Measurements from ENCODE around the gene NAGS.
A peak's percentile ranks its signal among the peaks of the same experiment; 100 is the strongest.
"Not testable (repeated sequence)": the region's sequence is repeated elsewhere in the genome, so short reads cannot be mapped to it uniquely, and the experiment has no call there.

Gene NAGS

GRCh38 chr17:44006598-44007345 lies 2.4 kb downstream of the NAGS start:
- peak overlapping the region; percentile 84 for H3K4me3 ChIP-seq (ENCODE audit: low read length)
- no peak for TF ChIP-seq ZNF274 (IDR thresholded peaks at IDR 0.05; ENCODE audit: low read depth, low read length)

GRCh38 chr17:44007346-44008204 lies 3.2 kb downstream of the NAGS start:
- peak overlapping the region; percentile 84 for H3K4me3 ChIP-seq (ENCODE audit: low read length)
- no peak for TF ChIP-seq ZNF274 (IDR thresholded peaks at IDR 0.05; ENCODE audit: low read depth, low read length)

- H3K4me3 ChIP-seq (ENCODE audit: low read length): no peak overlapping the region
- no peak for TF ChIP-seq ZNF274 (IDR thresholded peaks at IDR 0.05; ENCODE audit: low read depth, low read length)
These were observed 3.9 kb downstream of the NAGS start for GRCh38 chr17:44008205-44008909.

- no peak for TF ChIP-seq ZNF274 (IDR thresholded peaks at IDR 0.05; ENCODE audit: low read depth, low read length)
- H3K4me3 ChIP-seq (ENCODE audit: low read length): no peak overlapping the region
These were observed 6.7 kb downstream of the NAGS start for GRCh38 chr17:44010966-44011647.

- H3K4me3 ChIP-seq (ENCODE audit: low read length): no peak overlapping the region
- TF ChIP-seq ZNF274 (IDR thresholded peaks at IDR 0.05; ENCODE audit: low read depth, low read length): no peak
These were observed 7.5 kb downstream of the NAGS start for GRCh38 chr17:44011876-44012275.

- no peak for TF ChIP-seq ZNF274 (IDR thresholded peaks at IDR 0.05; ENCODE audit: low read depth, low read length)
These were observed 8.0 kb downstream of the NAGS start for GRCh38 chr17:44012391-44012790.

GRCh38 chr17:44012874-44013273 lies 8.5 kb downstream of the NAGS start:
- no peak for TF ChIP-seq ZNF274 (IDR thresholded peaks at IDR 0.05; ENCODE audit: low read depth, low read length)
- H3K4me3 ChIP-seq (ENCODE audit: low read length): no peak overlapping the region

More at GRCh38 chr17:44012391-44012790, 8.0 kb downstream of the NAGS start:
- H3K4me3 ChIP-seq (ENCODE audit: low read length): no peak overlapping the region

GRCh38 chr17:44014133-44014436 lies 9.7 kb downstream of the NAGS start:
- TF ChIP-seq ZNF274 (IDR thresholded peaks at IDR 0.05; ENCODE audit: low read depth, low read length): no peak
- H3K4me3 ChIP-seq (ENCODE audit: low read length): peak overlapping the region; percentile 88

GRCh38 chr17:44014437-44015172 lies 10.2 kb downstream of the NAGS start, which contains the start of gene TMEM101:
TMEM101 (minus strand) TSS chr17:44014963; CDS start chr17:44014952, 11 bp downstream.
- no peak for TF ChIP-seq ZNF274 (IDR thresholded peaks at IDR 0.05; ENCODE audit: low read depth, low read length)
- H3K4me3 ChIP-seq (ENCODE audit: low read length): peak within 1 kb of the TSS; percentile 88

GRCh38 chr17:44021227-44021626 lies 16.8 kb downstream of the NAGS start:
- not testable (repeated sequence) for H3K4me3 ChIP-seq (ENCODE audit: low read length)

- no peak for TF ChIP-seq ZNF274 (IDR thresholded peaks at IDR 0.05; ENCODE audit: low read depth, low read length)
- no peak overlapping the region for H3K4me3 ChIP-seq (ENCODE audit: low read length)
These were observed 17.8 kb downstream of the NAGS start for GRCh38 chr17:44022246-44022645.

GRCh38 chr17:44023545-44024270 lies 19.3 kb downstream of the NAGS start:
- no peak for TF ChIP-seq ZNF274 (IDR thresholded peaks at IDR 0.05; ENCODE audit: low read depth, low read length)
- no peak overlapping the region for H3K4me3 ChIP-seq (ENCODE audit: low read length)

- no peak for TF ChIP-seq ZNF274 (IDR thresholded peaks at IDR 0.05; ENCODE audit: low read depth, low read length)
- H3K4me3 ChIP-seq (ENCODE audit: low read length): no peak overlapping the region
These were observed 19.8 kb downstream of the NAGS start for GRCh38 chr17:44024271-44024663.

All from GM08714 (cell line).